GM12891 (cell line): Measurements from ENCODE around the gene SLC39A5.

Experiments
- POLR2A ChIP-seq: IDR thresholded peaks from 2 replicates; pipeline ENCODE4 v1.6.1; 2011; ENCODE audit warnings: low read depth, low read length, control low read depth
- POLR2AphosphoS5 ChIP-seq: IDR thresholded peaks from 2 replicates; pipeline ENCODE4 v1.6.1; 2011; ENCODE audit warnings: low read depth, low read length, control low read depth
- POU2F2 ChIP-seq: IDR thresholded peaks from 2 replicates; pipeline ENCODE4 v1.6.1; 2011; ENCODE audit warnings: low read depth, mild to moderate bottlenecking, control low read depth, low read length, moderate library complexity
- SPI1 ChIP-seq: IDR thresholded peaks from 2 replicates; pipeline ENCODE4 v1.6.1; 2011; ENCODE audit warnings: low read depth, low read length, control low read depth
- TAF1 ChIP-seq: IDR thresholded peaks from 2 replicates; pipeline ENCODE4 v1.6.1; 2011; ENCODE audit warnings: low read depth, low read length, control low read depth

- TF ChIP-seq POLR2AphosphoS5 (no peak), POLR2A (no peak), TAF1 (no peak), SPI1 (no peak), POU2F2 (no peak)
Observed at GRCh38 chr12:56258820-56259183, 29.0 kb downstream of the SLC39A5 start.
